GM12872 (cell line): ENCODE results near the gene CALM1.

Experiments
- TF ChIP-seq, protein P1 (sequence below): IDR thresholded peaks from 3 replicates; pipeline ENCODE4 v1.5.1; 2011; ENCODE audit warnings: low read depth, mild to moderate bottlenecking, low read length, moderate library complexity; ENCODE audit not compliant: insufficient read depth

Gene CALM1

GRCh38 chr14:90426031-90426540, 29.3 kb downstream of the CALM1 start:
- TF ChIP-seq, protein P1, sequence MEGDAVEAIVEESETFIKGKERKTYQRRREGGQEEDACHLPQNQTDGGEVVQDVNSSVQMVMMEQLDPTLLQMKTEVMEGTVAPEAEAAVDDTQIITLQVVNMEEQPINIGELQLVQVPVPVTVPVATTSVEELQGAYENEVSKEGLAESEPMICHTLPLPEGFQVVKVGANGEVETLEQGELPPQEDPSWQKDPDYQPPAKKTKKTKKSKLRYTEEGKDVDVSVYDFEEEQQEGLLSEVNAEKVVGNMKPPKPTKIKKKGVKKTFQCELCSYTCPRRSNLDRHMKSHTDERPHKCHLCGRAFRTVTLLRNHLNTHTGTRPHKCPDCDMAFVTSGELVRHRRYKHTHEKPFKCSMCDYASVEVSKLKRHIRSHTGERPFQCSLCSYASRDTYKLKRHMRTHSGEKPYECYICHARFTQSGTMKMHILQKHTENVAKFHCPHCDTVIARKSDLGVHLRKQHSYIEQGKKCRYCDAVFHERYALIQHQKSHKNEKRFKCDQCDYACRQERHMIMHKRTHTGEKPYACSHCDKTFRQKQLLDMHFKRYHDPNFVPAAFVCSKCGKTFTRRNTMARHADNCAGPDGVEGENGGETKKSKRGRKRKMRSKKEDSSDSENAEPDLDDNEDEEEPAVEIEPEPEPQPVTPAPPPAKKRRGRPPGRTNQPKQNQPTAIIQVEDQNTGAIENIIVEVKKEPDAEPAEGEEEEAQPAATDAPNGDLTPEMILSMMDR, result no peak

DNA sequence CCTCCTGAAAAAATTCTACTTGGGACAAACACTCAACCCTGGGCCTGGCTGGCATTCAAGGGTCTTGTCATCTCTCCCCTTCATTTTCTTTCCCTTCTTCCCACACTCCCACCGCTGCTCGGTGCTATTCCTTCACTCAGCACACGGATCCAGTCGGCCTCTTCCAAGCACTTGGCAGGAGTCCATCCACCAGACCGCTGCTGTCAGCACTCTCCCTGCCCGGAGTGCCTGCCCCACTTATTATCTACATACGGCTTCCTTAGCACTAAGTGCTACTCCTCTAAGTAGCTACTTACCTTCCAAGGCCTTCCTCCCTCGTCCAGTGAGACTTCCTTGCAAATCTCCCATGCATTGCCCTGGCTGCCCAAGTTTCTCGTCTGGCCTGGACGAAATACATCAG, 29.8 kb downstream of the CALM1 start:
- TF ChIP-seq, protein P1, result no peak

GRCh38 chr14:90427848-90428426, 31.1 kb downstream of the CALM1 start:
- TF ChIP-seq, protein P1, result no peak

DNA sequence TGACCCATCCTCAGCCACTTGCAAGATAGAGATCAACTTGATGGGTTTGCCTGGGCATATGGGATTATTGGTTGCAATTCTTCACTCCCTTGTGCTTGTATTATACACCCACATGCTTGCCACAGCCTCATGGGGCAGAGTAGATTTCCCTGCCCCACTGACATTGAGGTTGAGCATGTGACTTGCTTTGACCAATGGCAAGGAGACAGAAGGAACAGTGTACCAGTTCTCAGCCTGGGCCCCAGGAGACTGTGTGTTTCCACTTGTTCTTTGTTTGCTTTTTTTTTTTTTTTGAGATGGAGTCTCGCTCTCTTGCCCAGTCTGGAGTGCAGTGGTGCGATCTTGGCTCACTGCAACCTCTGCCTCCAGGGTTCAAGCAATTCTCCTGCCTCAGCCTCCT, 31.8 kb downstream of the CALM1 start:
- TF ChIP-seq, protein P1, result no peak

DNA sequence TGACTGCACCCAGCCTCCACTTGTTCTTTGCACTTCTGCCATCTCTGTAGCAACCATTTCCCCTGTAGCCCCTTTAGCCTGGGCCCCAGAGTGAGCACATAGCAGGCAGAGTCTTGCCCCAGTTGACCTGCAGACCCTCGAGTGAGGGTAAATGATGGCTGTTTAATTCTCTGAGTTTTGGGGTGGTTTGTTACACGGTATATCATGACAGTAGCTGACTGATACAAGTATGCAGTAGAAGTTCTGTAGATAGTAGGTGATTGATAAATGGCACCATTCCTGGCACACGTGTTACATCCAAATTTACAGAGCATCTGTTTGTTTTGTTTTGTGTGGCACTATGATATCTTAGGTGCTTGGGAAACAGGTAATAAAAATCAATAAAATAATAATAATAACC, 32.4 kb downstream of the CALM1 start:
- TF ChIP-seq, protein P1, result no peak

DNA sequence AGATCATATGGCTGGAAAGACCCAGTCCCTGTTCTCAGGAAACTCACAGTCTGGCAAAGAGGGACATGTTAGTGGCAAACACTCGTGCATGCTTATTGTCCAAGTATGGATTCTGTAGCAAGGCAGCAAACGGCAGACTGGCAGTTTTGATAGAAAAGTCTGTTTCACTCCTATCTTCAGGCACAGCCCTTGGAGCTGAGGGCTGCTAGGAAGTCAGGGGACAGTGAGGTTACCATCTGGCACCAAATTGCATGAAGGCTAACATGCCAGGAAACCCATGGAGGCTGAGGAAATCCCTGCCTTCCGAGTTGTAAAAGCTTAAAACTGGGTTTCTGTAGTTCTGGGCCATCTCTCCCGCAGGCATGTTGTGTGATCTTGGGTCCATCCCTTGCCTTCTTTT, 32.9 kb downstream of the CALM1 start:
- TF ChIP-seq, protein P1, result no peak

DNA sequence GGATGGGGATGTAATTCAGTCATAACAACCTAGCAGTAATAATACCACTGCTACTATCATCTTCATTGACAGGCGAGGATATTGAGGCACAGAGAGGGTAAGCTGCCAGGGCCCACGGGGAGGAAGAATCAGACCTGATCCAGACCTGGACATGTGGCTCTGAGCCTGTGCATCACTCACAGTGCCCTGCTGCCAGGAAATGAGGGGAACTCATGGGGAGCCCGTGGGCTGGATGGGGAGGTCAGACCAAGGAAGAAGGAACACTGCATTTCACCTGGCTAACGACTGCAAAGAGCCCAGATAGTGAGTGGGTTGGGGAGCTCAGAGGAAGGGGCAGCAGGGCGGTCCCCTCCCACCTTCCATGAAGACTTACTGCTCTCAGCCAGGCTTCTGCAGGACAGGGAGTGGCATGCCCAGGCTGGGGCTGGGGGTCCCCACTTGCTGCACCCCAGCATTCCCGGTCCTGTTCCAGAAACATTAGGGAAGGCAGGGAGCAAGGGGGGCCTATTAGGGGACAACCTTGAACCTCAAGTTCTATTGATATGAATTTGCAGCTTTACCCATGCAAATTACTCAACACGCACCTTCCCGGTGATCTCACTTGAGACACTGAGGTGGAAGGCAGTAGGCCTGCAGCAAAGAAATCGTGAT, 37.7 kb downstream of the CALM1 start:
- TF ChIP-seq, protein P1, result no peak
